CD4-positive, alpha-beta T cell (primary cell): ENCODE data around the gene CFAP43. TPM values are rescaled to one million over a fixed set of nuclear protein-coding genes. Genes with fewer than 3 reads are reported as not detected.
"Not testable (repeated sequence)": the region's sequence is repeated elsewhere in the genome, so short reads cannot be mapped to it uniquely, and the experiment has no call there.

ENCODE experiments used
- ATAC-seq: fragments of 200-7000 bp; cut with Tn5 transposase; one replicate; pipeline ENCODE4 v1.10.0; 2022; ENCODE audit warnings: mild to moderate bottlenecking; ENCODE audit not compliant: poor library complexity
- CTCF ChIA-PET: fragments of 350-600 bp; sonication (Branson Sonifier 250); formaldehyde crosslinking; loops from one replicate; lab custom pipeline; 2021; ENCODE audit warnings: antibody characterized with exemption, inconsistent platforms; lab: Charles Lee
- POLR2A ChIA-PET: fragments of 350-600 bp; sonication (Branson Sonifier 250); formaldehyde crosslinking; loops from one replicate; lab custom pipeline; 2021; ENCODE audit warnings: antibody characterized with exemption, inconsistent platforms; lab: Charles Lee
- DNase-seq, 14 experiments: peaks; one replicate each; pipeline ENCODE4 v3.0.0-alpha.2; 2013 to 2020; ENCODE audit warnings: mixed read lengths in 2 of 14
- H3K27ac ChIP-seq, 2 donors: one replicate each; pipeline versions ENCODE4 v1.5.1 to v1.7.0; 2013; ENCODE audit warnings: low read length in 2 of 2, low read depth in 1 of 2, mild to moderate bottlenecking in 1 of 2
- H3K27me3 ChIP-seq, 2 experiments: 1 replicate in 1 of 2; 2 replicates in 1 of 2; pipeline versions ENCODE4 v1.6.1 to v1.7.0; 2013; ENCODE audit warnings: low read length in 2 of 2, control low read depth in 1 of 2, mild to moderate bottlenecking in 1 of 2, moderate library complexity in 1 of 2; ENCODE audit not compliant: insufficient read depth in 2 of 2, control insufficient read depth in 1 of 2
- H3K36me3 ChIP-seq: one replicate; pipeline ENCODE4 v1.6.1; 2013; ENCODE audit warnings: low read length, control low read depth; ENCODE audit not compliant: insufficient read depth
- H3K4me1 ChIP-seq: one replicate; pipeline ENCODE4 v1.6.1; 2013; ENCODE audit warnings: low read length, control low read depth; ENCODE audit not compliant: insufficient read depth
- H3K4me3 ChIP-seq: one replicate; pipeline ENCODE4 v1.5.1; 2013; ENCODE audit warnings: mild to moderate bottlenecking, low read length, moderate library complexity
- H3K9me3 ChIP-seq, 2 experiments: 1 replicate in 1 of 2; 2 replicates in 1 of 2; pipeline versions ENCODE4 v1.6.1 to v1.7.0; 2013; ENCODE audit warnings: low read length in 2 of 2, mild to moderate bottlenecking in 2 of 2, control low read depth in 1 of 2, moderate library complexity in 1 of 2; ENCODE audit not compliant: control insufficient read depth in 1 of 2, insufficient read depth in 1 of 2
- H3K27ac Mint-ChIP-seq: one replicate; pipeline ENCODE4 v1.8.0; 2020; ENCODE audit warnings: mixed read lengths
- H3K27me3 Mint-ChIP-seq: one replicate; pipeline ENCODE4 v1.8.0; 2021; ENCODE audit warnings: mixed read lengths
- H3K36me3 Mint-ChIP-seq: one replicate; pipeline ENCODE4 v1.8.0; 2021; ENCODE audit warnings: low read depth, mixed read lengths
- H3K4me1 Mint-ChIP-seq: one replicate; pipeline ENCODE4 v1.8.0; 2021; ENCODE audit warnings: low read depth, mixed read lengths
- H3K4me3 Mint-ChIP-seq: one replicate; pipeline ENCODE4 v1.8.0; 2020; ENCODE audit warnings: mild to moderate bottlenecking, mixed read lengths
- H3K9me3 Mint-ChIP-seq: one replicate; pipeline ENCODE4 v1.8.0; 2020; ENCODE audit warnings: mixed read lengths
- CTCF ChIP-seq: fragments of 200-600 bp; IDR thresholded peaks from one replicate; pipeline ENCODE4 v1.8.0; 2022; ENCODE audit warnings: antibody characterized with exemption, mild to moderate bottlenecking
- intact Hi-C, 2 experiments: fragments of 100-400 bp; cut with DNase I in 1 of 2; cut with micrococcal nuclease in 1 of 2; formaldehyde crosslinking; loops; one replicate each; pipeline versions ENCODE4 v1.15.1 to v1.9.0; 2023 to 2025; cut with DNase I, micrococcal nuclease
- total RNA-seq, 174 experiments: library from RNA in 2 of 174; stranded (reverse) in 2 of 174; gene quantifications; one replicate each; pipeline ENCODE4 v1.2.3 and lab custom pipeline; 2021 to 2026

CFAP43 gene
- total RNA-seq, 2 experiments from 2014 or later: not detected

DNA sequence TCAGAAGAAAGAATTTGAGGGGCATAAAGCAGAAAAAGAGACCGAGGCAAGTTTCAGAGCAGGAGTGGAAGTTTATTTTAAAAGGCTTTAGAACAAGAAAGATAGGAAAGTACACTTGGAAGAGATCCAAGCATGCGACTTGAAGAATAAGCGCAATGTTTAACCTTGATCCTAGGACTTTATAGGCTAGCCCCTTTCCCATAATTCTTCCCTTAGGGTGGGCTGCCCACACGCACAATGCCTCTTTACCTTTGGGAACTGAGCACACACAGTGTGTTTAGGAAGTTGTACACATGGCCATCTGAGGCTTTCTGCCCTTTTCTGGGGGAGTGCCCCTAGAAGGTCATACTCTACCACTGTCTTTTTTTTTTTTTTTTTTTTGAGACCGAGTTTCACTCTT is 11.3 kb upstream of the CFAP43 start:
- H3K27me3 Mint-ChIP-seq: peaks cover 29% of the 10 kb centered on the region
- Histone ChIP-seq H3K27me3 (no peaks in the 10 kb centered on the region), H3K36me3 (no peaks in the 10 kb centered on the region), H3K4me3 (no peak overlapping the region), H3K9me3 (no peaks in the 10 kb centered on the region), H3K27ac (no peak overlapping the region), H3K4me1 (no peaks in the 10 kb centered on the region)
- intact Hi-C loops: no loop called here
- H3K4me1 Mint-ChIP-seq: no peaks in the 10 kb centered on the region
- DNase-seq (no peak), ATAC-seq (no peak)
- ChIA-PET CTCF (no interaction called here), POLR2A (no interaction called here)
- H3K4me3 Mint-ChIP-seq: no peak overlapping the region
- TF ChIP-seq CTCF: no peak
- H3K27ac Mint-ChIP-seq: no peak overlapping the region
- no peaks in the 10 kb centered on the region for H3K36me3 Mint-ChIP-seq
- peaks cover 3% of the 10 kb centered on the region for H3K9me3 Mint-ChIP-seq

DNA sequence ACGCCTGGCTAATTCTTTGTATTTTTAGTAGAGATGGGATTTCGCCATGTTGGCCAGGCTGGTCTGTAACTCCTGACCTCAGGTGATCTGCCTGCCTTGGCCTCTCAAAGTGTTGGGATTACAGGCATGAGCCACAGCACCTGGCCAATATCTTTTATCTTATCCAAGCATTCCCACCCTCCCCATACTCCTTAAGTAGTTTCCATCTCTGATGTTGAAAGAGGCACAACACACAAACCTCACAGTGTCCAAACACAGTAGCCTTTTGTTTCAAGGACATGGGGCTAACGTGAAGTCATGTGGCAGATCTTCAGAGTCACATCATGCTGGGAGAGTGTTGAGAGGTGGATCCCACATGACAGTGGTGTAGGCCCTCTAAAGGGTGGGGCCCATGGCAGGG is 10.8 kb upstream of the CFAP43 start:
- H3K27ac Mint-ChIP-seq, DNase-seq, H3K4me1 Mint-ChIP-seq, H3K9me3 ChIP-seq, H3K27me3 ChIP-seq, POLR2A ChIA-PET, CTCF ChIA-PET, intact Hi-C loops, H3K9me3 Mint-ChIP-seq, ATAC-seq, H3K4me3 Mint-ChIP-seq, H3K36me3 ChIP-seq, H3K27ac ChIP-seq, H3K36me3 Mint-ChIP-seq, H3K4me1 ChIP-seq, H3K4me3 ChIP-seq: not testable (repeated sequence)
- peaks cover 30% of the 10 kb centered on the region for H3K27me3 Mint-ChIP-seq

- Mint-ChIP-seq H3K27me3 (peaks cover 33% of the 10 kb centered on the region), H3K4me3 (no peak overlapping the region), H3K4me1 (no peaks in the 10 kb centered on the region), H3K9me3 (peaks cover 3% of the 10 kb centered on the region), H3K27ac (no peak overlapping the region), H3K36me3 (no peaks in the 10 kb centered on the region)
- ChIA-PET CTCF (no interaction called here), POLR2A (no interaction called here)
- no peak for DNase-seq
- Histone ChIP-seq H3K36me3 (no peaks in the 10 kb centered on the region), H3K27ac (no peak overlapping the region), H3K27me3 (no peaks in the 10 kb centered on the region), H3K4me1 (no peaks in the 10 kb centered on the region), H3K9me3 (no peaks in the 10 kb centered on the region), H3K4me3 (no peak overlapping the region)
- TF ChIP-seq CTCF: no peak
- ATAC-seq: no peak
- intact Hi-C loops: no loop called here
These were observed 10.4 kb upstream of the CFAP43 start for GRCh38 chr10:104242545-104242944.

DNA sequence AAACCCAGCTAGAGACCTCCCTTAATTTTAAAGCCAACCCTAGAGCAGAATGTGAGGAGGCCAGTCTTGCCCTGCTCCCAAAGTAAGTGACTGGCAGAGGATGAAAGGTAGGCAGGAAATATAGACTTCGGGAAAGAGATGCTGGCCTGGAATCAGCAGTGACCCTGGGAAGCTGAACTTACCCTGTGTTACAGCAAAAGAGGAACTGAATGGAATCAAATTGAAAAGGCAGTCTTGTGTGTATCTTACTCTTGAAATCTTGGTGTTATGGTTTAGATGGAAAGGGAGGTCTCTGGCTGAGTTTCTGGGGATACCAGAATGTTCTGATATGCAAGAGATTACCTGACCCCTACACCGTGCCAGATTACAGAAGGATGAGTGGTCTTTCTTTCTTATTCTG is 7.9 kb upstream of the CFAP43 start:
- H3K4me1 Mint-ChIP-seq: no peaks in the 10 kb centered on the region
- H3K9me3 Mint-ChIP-seq: peaks cover 5% of the 10 kb centered on the region
- H3K27ac Mint-ChIP-seq: no peak overlapping the region
- intact Hi-C loops: no loop called here
- DNase-seq: no peak
- no peak overlapping the region for H3K27ac ChIP-seq
- H3K4me3 ChIP-seq: no peak overlapping the region
- ATAC-seq: no peak
- H3K36me3 Mint-ChIP-seq: no peaks in the 10 kb centered on the region
- peaks cover 0 to 5% of the 10 kb centered on the region in 2 experiments for H3K9me3 ChIP-seq
- CTCF ChIA-PET: no interaction called here
- POLR2A ChIA-PET: no interaction called here
- H3K36me3 ChIP-seq: no peaks in the 10 kb centered on the region
- H3K27me3 ChIP-seq: no peaks in the 10 kb centered on the region
- no peaks in the 10 kb centered on the region for H3K4me1 ChIP-seq
- H3K4me3 Mint-ChIP-seq: no peak overlapping the region
- H3K27me3 Mint-ChIP-seq: peaks cover 56% of the 10 kb centered on the region
- TF ChIP-seq CTCF: no peak
